Nephron (organoid): ENCODE results near the gene BPIFB3.

Experiments used
- H3K27ac Mint-ChIP-seq, 3 experiments: 2 replicates each; pipeline ENCODE4 v1.8.0; 2020; ENCODE audit warnings: mixed read lengths in 3 of 3, mild to moderate bottlenecking in 2 of 3, moderate library complexity in 1 of 3
- H3K27me3 Mint-ChIP-seq: 2 replicates; pipeline ENCODE4 v1.8.0; 2021; ENCODE audit warnings: low read depth, mild to moderate bottlenecking, moderate library complexity, mixed read lengths
- H3K36me3 Mint-ChIP-seq: 2 replicates; pipeline ENCODE4 v1.8.0; 2020; ENCODE audit warnings: low read depth, mixed read lengths
- H3K4me1 Mint-ChIP-seq: 2 replicates; pipeline ENCODE4 v1.8.0; 2020; ENCODE audit warnings: mixed read lengths
- H3K4me3 Mint-ChIP-seq, 3 experiments: 2 replicates each; pipeline ENCODE4 v1.8.0; 2020; ENCODE audit warnings: mild to moderate bottlenecking in 3 of 3, mixed read lengths in 3 of 3, moderate library complexity in 2 of 3
- H3K9me3 Mint-ChIP-seq: 2 replicates; pipeline ENCODE4 v1.8.0; 2020; ENCODE audit warnings: mixed read lengths
- TF ChIP-seq, protein P1 (sequence below), 3 experiments: fragments of 200-600 bp; sonication (generic); IDR thresholded peaks; one replicate each; pipeline ENCODE4 v1.5.0; 2021; ENCODE audit warnings: antibody characterized with exemption in 3 of 3; ENCODE audit not compliant: unreplicated experiment in 3 of 3

Gene BPIFB3

DNA sequence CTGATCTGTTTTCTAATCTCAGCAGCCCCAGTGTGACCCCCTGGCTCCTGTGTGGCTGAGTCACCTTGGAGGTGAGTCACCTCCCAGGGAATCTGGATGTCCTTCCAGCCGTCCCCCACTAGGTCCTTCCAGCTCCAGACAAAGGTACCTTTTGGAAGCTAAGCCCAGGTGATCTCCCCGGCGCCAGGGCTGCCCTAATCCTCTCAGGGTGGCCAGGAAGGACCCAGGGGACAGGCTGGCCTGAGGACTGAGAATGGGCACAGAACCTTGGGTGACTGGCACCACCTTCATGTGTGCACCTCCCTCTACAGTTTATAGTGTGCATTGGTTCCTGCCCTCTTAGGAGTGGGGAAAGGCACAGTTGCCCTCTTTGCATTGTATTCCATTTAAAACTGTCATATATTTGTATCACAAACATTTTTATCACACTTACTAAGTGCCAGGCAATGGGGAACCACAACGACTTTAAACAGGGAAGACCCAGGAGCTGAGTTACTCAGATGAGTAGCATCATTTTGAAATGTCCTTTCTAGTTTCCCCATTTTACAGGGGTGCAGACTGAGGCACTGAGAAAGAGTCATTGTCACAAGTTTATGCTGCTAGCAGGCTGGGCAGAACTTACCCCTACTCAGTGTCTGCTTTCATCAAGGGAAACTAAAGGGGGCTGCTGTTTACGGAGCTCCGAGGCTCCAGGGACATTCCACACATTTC lies 23.1 kb downstream of the BPIFB3 start:
- no peaks in the 10 kb centered on the region for H3K4me1 Mint-ChIP-seq
- TF ChIP-seq, protein P1, sequence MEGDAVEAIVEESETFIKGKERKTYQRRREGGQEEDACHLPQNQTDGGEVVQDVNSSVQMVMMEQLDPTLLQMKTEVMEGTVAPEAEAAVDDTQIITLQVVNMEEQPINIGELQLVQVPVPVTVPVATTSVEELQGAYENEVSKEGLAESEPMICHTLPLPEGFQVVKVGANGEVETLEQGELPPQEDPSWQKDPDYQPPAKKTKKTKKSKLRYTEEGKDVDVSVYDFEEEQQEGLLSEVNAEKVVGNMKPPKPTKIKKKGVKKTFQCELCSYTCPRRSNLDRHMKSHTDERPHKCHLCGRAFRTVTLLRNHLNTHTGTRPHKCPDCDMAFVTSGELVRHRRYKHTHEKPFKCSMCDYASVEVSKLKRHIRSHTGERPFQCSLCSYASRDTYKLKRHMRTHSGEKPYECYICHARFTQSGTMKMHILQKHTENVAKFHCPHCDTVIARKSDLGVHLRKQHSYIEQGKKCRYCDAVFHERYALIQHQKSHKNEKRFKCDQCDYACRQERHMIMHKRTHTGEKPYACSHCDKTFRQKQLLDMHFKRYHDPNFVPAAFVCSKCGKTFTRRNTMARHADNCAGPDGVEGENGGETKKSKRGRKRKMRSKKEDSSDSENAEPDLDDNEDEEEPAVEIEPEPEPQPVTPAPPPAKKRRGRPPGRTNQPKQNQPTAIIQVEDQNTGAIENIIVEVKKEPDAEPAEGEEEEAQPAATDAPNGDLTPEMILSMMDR (IDR thresholded peaks at IDR 0.05; ENCODE audit: unreplicated experiment in 3 of 3), result no peak
- no peaks in the 10 kb centered on the region for H3K9me3 Mint-ChIP-seq
- H3K4me3 Mint-ChIP-seq, result no peak overlapping the region
- H3K27ac Mint-ChIP-seq, result no peak overlapping the region
- H3K27me3 Mint-ChIP-seq, result peaks cover 29% of the 10 kb centered on the region
- H3K36me3 Mint-ChIP-seq, result no peaks in the 10 kb centered on the region

- TF ChIP-seq, protein P1 (IDR thresholded peaks at IDR 0.05; ENCODE audit: unreplicated experiment in 3 of 3), result no peak
- Mint-ChIP-seq H3K27me3 (peaks cover 26% of the 10 kb centered on the region), H3K27ac (no peak within 1 kb of the TSS), H3K36me3 (no peaks in the 10 kb centered on the region), H3K4me1 (no peaks in the 10 kb centered on the region), H3K4me3 (no peak within 1 kb of the TSS), H3K9me3 (no peaks in the 10 kb centered on the region)
These were observed 25.6 kb downstream of the BPIFB3 start, which contains the start of gene BPIFB4 for GRCh38 chr20:33079259-33079658. Gene BPIFB4 (plus strand): TSS chr20:33079643. CDS start chr20:33081527, 1,884 bp downstream.

DNA sequence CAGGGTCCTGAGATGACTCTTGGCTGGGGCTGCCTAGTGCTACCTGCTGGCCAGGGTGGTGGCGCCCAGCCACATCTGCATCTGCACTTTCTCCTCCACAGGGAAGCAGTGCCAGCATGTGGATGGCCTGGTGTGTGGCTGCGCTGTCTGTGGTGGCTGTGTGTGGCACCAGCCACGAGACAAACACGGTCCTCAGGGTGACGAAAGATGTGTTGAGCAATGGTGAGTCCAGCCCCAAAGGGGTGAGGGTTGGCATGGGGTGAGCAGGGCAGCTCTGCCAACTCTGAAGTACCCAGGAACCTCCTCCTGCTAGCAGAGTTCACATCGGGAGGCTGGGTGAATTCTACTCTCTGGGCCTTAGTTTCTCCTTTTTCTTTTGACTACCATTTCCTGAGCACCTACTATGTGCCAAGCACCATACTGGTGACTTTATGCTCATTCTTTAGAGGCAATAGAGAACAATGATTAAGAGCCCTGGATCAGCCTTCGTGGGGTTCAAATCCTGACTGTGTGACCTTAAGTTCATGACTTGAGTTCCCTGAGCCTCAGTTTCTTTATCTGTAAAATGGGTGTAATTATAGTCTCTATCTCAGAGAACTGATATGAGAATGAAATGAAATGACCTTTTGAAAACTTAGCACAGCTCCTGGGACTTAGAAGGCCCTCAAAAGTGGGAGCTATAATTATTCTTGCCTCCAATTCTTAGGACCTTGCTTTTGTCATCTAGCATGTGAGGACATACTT lies 27.9 kb downstream of the BPIFB3 start:
- Mint-ChIP-seq H3K27ac (no peak overlapping the region), H3K9me3 (no peaks in the 10 kb centered on the region), H3K4me3 (no peak overlapping the region), H3K4me1 (no peaks in the 10 kb centered on the region), H3K36me3 (no peaks in the 10 kb centered on the region), H3K27me3 (peaks cover 21% of the 10 kb centered on the region)
- TF ChIP-seq, protein P1 (IDR thresholded peaks at IDR 0.05; ENCODE audit: unreplicated experiment in 3 of 3), result no peak

- Mint-ChIP-seq H3K4me3 (no peak overlapping the region), H3K4me1 (no peaks in the 10 kb centered on the region), H3K27ac (no peak overlapping the region), H3K27me3 (peaks cover 25% of the 10 kb centered on the region), H3K36me3 (no peaks in the 10 kb centered on the region), H3K9me3 (no peaks in the 10 kb centered on the region)
- TF ChIP-seq, protein P1 (IDR thresholded peaks at IDR 0.05; ENCODE audit: unreplicated experiment in 3 of 3), result no peak
These were observed 28.8 kb downstream of the BPIFB3 start for GRCh38 chr20:33082546-33082945.

- TF ChIP-seq, protein P1 (IDR thresholded peaks at IDR 0.05; ENCODE audit: unreplicated experiment in 3 of 3), result no peak
- Mint-ChIP-seq H3K4me3 (no peak overlapping the region), H3K4me1 (no peaks in the 10 kb centered on the region), H3K27ac (no peak overlapping the region), H3K27me3 (peaks cover 28% of the 10 kb centered on the region), H3K36me3 (no peaks in the 10 kb centered on the region), H3K9me3 (no peaks in the 10 kb centered on the region)
These were observed 30.0 kb downstream of the BPIFB3 start for GRCh38 chr20:33083544-33084340.
